Liver (tissue), 3 donors: ENCODE measurements around the gene FKBP1B.

ENCODE experiments used
- CTCF ChIP-seq: fragments of 150-350 bp; IDR thresholded peaks from 2 replicates; pipeline ENCODE4 v1.5.1; 2017; ENCODE audit warnings: improper control_type of control experiment, low read depth, low read length; ENCODE audit not compliant: missing input control
- FOXA1 ChIP-seq: IDR thresholded peaks from 2 replicates; pipeline ENCODE4 v1.6.1; 2016; ENCODE audit warnings: antibody characterized with exemption
- HNF4G ChIP-seq: IDR thresholded peaks from 2 replicates; pipeline ENCODE4 v1.6.1; 2016; ENCODE audit warnings: antibody characterized with exemption
- JUND ChIP-seq, 2 donors: IDR thresholded peaks; 2 replicates each; pipeline ENCODE4 v1.6.1; 2016; ENCODE audit warnings: antibody characterized with exemption in 2 of 2
- donor health status: healthy.
- donor health status: healthy.

- TF ChIP-seq CTCF (peak; percentile 94), FOXA1 (no peak), HNF4G (no peak), JUND (IDR thresholded peaks at IDR 0.05) (no peak)
Observed at GRCh38 chr2:24084386-24085199, 35.1 kb downstream of the FKBP1B start, which contains the start of gene TP53I3.
